K562 (cell line): Measurements from ENCODE around the gene ETV2. TPM values are rescaled to one million over a fixed set of nuclear protein-coding genes. Genes with fewer than 3 reads are reported as not detected.
A peak's percentile ranks its signal among the peaks of the same experiment; 100 is the strongest.

Experiments
- EGR1 ChIP-seq: fragments of 450-650 bp; conservative IDR thresholded peaks from 2 replicates; pipeline ENCODE4 v1.6.1; 2017; ENCODE audit warnings: mild to moderate bottlenecking
- HES1 ChIP-seq: fragments of 450-650 bp; IDR thresholded peaks from 2 replicates; pipeline ENCODE4 v1.6.1; 2016; ENCODE audit warnings: low read depth, mild to moderate bottlenecking, moderate library complexity
- PRDM10 ChIP-seq: fragments of 450-650 bp; IDR thresholded peaks from 2 replicates; pipeline ENCODE4 v1.6.1; 2018; ENCODE audit not compliant: partially characterized antibody
- polyA plus RNA-seq, 8 experiments: library from polyadenylated mRNA; depleted of rRNA in 4 of 8; stranded (reverse) in 5 of 8; unstranded in 3 of 8; fragments of >200 nt; fragmentation: Nextera tagmentation in 2 of 8; fragmentation: Illumina TruSeq in 1 of 8; extraction: Ambion mirVana in 2 of 8; extraction: Trizol in 1 of 8; gene quantifications; 2 replicates each; pipeline versions ENCODE4 v1.2.1 to v1.2.3, GENCODE V29; 2011 to 2014; ENCODE audit warnings: inconsistent platforms in 1 of 8, missing spikeins in 1 of 8
- total RNA-seq, 7 experiments: library from RNA; depleted of rRNA in 6 of 7; stranded (reverse); fragments of >200 nt in 6 of 7; fragmentation: Illumina TruSeq in 2 of 7; extraction: Trizol in 2 of 7; gene quantifications; 2 replicates each; pipeline versions ENCODE4 v1.2.1 to v1.2.3, GENCODE V29; 2011 to 2021; ENCODE audit warnings: low replicate concordance in 1 of 7
- TF ChIP-seq, protein P1 (sequence below): fragments of 250-450 bp; sonication (Bioruptor Pico); IDR thresholded peaks from 2 replicates; pipeline ENCODE4 v1.8.0; 2021; ENCODE audit warnings: borderline replicate concordance, mild to moderate bottlenecking, moderate library complexity; ENCODE audit not compliant: poor library complexity, severe bottlenecking

Gene ETV2
- total and polyA plus RNA-seq, 9 of the 15 experiments (the other 6 are each of a cell fraction or from before 2014, with no cell fraction given) = 0.11 to 3.7 (median 0.55) TPM

GRCh38 chr19:35673121-35673804 is 31.7 kb downstream of the ETV2 start (continued):
- TF ChIP-seq, protein P1, sequence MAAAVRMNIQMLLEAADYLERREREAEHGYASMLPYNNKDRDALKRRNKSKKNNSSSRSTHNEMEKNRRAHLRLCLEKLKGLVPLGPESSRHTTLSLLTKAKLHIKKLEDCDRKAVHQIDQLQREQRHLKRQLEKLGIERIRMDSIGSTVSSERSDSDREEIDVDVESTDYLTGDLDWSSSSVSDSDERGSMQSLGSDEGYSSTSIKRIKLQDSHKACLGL (CRISPR knock-in tag) = no peak
- peak; percentile 29 for TF ChIP-seq PRDM10
- TF ChIP-seq EGR1 = 0 out of 2 replicates have a peak, but pooled peaks have one; percentile 14
- TF ChIP-seq HES1 = no peak
